Measurements from ENCODE around the gene KATNBL1. TPM values are rescaled to one million over a fixed set of nuclear protein-coding genes. Genes with fewer than 3 reads are reported as not detected.
"Not testable (repeated sequence)": the region's sequence is repeated elsewhere in the genome, so short reads cannot be mapped to it uniquely, and the experiment has no call there.

Gene KATNBL1
- total RNA-seq, 2 experiments from 2014 or later = 36.2 to 37.0 TPM

DNA sequence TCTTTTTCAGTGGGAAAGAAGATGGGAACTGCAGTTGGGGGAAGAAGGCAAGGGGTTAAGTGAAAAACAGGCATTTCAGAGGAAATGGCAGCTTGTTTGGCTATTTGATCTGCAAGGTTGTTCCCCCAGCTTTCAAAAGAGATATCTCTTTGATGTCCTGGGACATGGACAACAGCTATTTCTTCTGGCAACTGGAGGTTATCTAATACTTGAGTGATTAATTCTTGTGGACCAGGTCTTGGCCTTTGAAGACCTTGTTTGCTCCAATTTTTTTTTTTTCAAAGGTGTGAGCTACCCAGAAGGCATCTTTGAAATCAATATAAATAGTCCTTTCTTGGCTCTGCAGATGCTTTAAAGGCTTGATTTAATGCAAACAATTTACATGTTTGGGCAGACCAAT is 51.5 kb downstream of the KATNBL1 start:
- H3K4me3 Mint-ChIP-seq = no peak overlapping the region
- no peaks in the 10 kb centered on the region for H3K4me1 Mint-ChIP-seq
- DNase-seq = no peak
- no peaks in the 10 kb centered on the region for H3K27me3 Mint-ChIP-seq
- peaks cover 93% of the 10 kb centered on the region for H3K36me3 Mint-ChIP-seq
- H3K9me3 Mint-ChIP-seq = peaks cover 42% of the 10 kb centered on the region
- no peak overlapping the region for H3K27ac Mint-ChIP-seq

DNA sequence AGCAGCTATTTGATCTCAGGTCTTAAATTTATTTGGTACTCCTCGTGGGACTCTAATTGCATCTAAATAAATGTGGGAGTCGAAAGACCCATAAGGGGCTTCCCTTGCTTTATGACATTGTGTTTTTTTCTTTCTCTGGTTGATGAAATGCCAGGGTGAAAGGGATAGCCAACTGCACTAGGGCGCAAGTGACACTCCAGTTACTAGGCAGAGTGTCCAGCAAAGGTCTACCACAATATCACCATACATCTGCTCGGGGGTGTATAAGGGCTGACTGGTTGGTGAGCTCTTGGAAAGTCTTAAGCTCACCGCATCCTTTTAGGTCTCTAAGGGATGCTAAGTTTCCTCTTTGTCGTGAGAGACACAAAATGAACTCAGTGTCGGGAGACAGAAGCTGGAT is 54.0 kb downstream of the KATNBL1 start:
- no peak overlapping the region for H3K4me3 Mint-ChIP-seq
- H3K27me3 Mint-ChIP-seq = no peaks in the 10 kb centered on the region
- no peak overlapping the region for H3K27ac Mint-ChIP-seq
- H3K36me3 Mint-ChIP-seq = peaks cover 80% of the 10 kb centered on the region
- H3K4me1 Mint-ChIP-seq = no peaks in the 10 kb centered on the region
- H3K9me3 Mint-ChIP-seq = peaks cover 30% of the 10 kb centered on the region
- no peak for DNase-seq

DNA sequence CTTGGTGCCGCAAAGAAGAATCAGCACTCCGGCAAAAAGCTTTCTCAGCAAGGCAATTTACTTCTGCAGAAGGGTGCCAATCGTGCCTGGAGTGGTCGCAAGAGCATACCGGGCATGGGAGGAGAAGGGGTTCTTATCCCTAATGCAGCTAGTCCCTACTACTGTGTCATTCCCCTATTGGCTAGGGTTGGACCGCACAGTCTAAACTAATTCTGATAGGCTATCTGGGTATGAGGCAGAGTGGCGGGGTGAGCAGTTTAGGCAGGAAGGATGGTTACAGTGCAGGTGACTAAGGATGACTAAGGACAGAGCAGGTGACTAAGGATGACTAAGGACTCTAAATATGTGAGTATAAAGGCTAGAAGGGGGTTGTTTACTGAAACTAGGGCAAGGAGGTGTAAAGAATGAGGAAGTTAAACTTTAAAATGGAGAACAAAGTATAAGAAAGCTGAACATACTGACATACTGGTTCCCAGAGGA is 55.1 kb downstream of the KATNBL1 start:
- DNase-seq = no peak
- no peak overlapping the region for H3K27ac Mint-ChIP-seq
- H3K4me3 Mint-ChIP-seq = no peak overlapping the region
- H3K36me3 Mint-ChIP-seq = peaks cover 69% of the 10 kb centered on the region
- H3K9me3 Mint-ChIP-seq = peaks cover 23% of the 10 kb centered on the region
- H3K27me3 Mint-ChIP-seq = no peaks in the 10 kb centered on the region
- H3K4me1 Mint-ChIP-seq = no peaks in the 10 kb centered on the region

DNA sequence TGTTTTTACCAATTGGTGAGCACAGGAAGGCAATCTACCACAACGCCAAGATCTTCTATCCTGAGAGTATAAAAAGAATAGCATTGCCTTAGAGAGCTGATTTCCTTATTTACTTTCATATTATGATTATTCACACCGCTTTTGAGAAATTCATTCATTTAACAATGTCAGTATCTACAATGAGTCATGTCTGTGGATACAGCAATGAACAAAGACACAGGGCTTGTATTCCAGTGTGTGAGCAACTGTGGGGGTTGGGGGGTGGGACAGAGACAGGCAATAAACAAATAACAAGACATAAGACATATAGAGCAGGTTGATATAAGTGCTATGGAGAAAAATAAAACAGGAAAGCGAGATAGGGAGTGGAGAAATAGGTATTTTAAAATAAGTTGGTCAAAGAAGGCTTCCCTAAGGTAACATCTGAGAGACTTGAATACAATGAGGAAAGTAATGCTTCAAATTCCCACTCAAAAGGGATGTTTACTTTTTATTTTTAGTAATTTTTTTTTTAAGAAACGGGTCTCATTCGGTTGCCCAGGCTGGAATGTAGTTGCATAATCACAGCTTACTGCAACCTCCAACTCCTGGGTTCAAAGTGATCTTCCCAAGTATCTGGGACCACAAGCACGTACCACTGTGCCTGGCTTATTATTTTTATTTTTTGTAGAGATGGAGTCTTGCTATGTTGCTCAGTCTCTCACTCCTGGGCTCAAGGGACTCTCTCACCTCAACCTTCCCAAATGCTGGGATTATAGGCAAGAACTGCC is 62.3 kb downstream of the KATNBL1 start:
- no peak for DNase-seq
- Mint-ChIP-seq H3K4me3 (no peak overlapping the region), H3K27ac (no peak overlapping the region), H3K4me1 (no peaks in the 10 kb centered on the region), H3K36me3 (peaks cover 21% of the 10 kb centered on the region), H3K9me3 (no peaks in the 10 kb centered on the region), H3K27me3 (no peaks in the 10 kb centered on the region)

DNA sequence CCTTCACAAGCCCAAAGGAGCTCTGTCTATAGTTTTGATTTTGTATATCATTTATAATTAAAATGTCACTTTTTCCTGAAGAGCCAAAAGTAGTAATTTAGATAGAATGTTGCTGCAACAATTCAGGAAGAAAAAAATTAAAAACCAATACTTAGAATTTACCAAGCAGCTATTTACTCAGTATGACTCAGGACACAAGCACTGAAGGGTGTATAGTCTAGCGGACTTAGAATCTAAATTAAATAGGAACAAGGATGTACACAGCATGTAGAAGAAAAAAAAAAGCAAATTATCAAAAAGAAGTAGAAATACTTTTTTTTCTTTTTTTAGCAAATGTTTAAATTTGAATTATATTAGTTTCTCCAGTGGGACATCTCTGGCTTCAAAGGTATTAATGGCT is 76.4 kb downstream of the KATNBL1 start:
- H3K4me3 Mint-ChIP-seq = no peak overlapping the region
- peaks cover 6% of the 10 kb centered on the region for H3K36me3 Mint-ChIP-seq
- no peak overlapping the region for H3K27ac Mint-ChIP-seq
- no peaks in the 10 kb centered on the region for H3K27me3 Mint-ChIP-seq
- DNase-seq = no peak
- no peaks in the 10 kb centered on the region for H3K9me3 Mint-ChIP-seq
- H3K4me1 Mint-ChIP-seq = no peaks in the 10 kb centered on the region

DNA sequence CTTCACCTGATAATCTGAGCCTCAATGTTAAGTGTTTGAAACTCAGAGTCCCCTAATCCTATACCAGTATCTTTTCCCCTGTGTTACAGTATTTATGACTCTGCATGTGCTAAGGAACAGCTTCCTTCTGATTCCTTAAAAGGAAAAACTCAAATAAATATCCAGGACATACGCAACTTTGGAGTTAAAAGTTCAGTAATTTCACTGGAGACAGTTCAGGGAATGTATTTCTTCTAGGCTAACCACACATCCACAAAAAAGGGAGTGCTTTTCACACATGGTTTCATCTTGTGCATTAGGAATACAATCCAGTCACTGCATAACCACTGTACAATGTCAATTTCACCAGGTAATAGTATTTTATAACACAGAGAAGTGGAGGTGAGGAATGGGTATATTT is 77.0 kb downstream of the KATNBL1 start:
- DNase-seq = no peak
- no peaks in the 10 kb centered on the region for H3K27me3 Mint-ChIP-seq
- no peaks in the 10 kb centered on the region for H3K9me3 Mint-ChIP-seq
- H3K27ac Mint-ChIP-seq = no peak overlapping the region
- H3K4me3 Mint-ChIP-seq = no peak overlapping the region
- H3K4me1 Mint-ChIP-seq = no peaks in the 10 kb centered on the region
- peaks cover 2% of the 10 kb centered on the region for H3K36me3 Mint-ChIP-seq

DNA sequence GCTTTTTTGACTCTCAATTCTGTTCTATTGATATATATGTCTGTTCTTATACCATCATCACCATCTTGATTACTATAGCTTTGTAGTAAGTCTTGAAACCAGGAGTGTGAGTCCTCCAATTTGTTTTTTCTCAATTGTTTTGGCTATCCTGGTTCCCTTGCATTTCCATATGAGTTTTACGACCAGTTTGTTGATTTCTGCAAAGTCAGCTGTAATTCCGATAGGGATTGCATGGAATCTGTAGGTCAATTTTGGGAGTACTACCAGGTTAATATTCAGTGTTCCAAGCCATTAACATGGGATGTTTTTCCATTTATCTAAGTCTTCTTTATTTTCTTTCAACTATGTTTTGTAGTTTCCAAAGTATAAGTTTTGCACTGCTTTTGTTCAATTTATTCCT is 81.0 kb downstream of the KATNBL1 start:
- no peak overlapping the region for H3K27ac Mint-ChIP-seq
- H3K9me3 Mint-ChIP-seq = no peaks in the 10 kb centered on the region
- no peak overlapping the region for H3K4me3 Mint-ChIP-seq
- H3K27me3 Mint-ChIP-seq = no peaks in the 10 kb centered on the region
- H3K36me3 Mint-ChIP-seq = no peaks in the 10 kb centered on the region
- DNase-seq = no peak
- no peaks in the 10 kb centered on the region for H3K4me1 Mint-ChIP-seq

DNA sequence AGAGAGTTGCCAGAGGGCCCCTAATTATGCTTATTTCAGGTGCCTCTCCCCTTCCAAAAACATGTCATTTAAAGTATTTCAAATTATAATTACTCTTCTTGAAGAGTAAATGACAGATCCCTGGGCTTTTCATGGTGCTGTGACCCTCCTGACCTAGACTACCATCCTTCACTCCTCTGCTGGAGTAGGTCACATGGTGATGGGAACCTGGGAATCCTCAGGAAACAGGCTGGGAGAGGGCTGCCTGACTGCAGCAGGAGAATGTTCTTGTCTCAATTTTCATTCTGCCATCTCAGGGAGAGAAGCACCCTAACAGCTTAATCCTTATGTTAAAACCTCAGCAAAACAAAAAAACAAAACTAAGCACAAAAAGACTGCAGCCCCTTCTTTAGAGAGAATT is 83.4 kb downstream of the KATNBL1 start:
- no peak for DNase-seq
- Mint-ChIP-seq H3K4me3 (no peak overlapping the region), H3K27ac (no peak overlapping the region), H3K36me3 (no peaks in the 10 kb centered on the region), H3K27me3 (peaks cover 1% of the 10 kb centered on the region), H3K9me3 (no peaks in the 10 kb centered on the region), H3K4me1 (no peaks in the 10 kb centered on the region)

DNA sequence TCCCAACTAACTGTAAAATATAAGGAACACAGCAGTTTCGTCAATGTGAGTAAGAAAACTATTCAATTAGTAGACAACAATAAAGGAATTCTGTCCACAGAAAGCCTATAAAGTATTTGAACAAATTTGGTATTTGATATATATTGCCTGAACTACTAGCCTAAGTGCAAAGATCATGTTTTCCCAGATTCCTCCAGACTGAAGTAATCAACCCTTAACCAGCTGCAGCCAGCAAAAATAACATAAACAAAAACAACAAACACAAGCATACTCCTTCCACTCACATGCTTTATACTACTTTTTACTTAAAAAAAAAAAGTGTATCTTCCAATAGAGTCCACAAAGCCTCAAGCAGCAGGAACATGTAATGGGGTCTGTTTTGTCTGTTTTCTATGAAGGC is 84.0 kb downstream of the KATNBL1 start:
- H3K36me3 Mint-ChIP-seq = no peaks in the 10 kb centered on the region
- H3K27ac Mint-ChIP-seq = no peak overlapping the region
- H3K27me3 Mint-ChIP-seq = peaks cover 7% of the 10 kb centered on the region
- no peak overlapping the region for H3K4me3 Mint-ChIP-seq
- H3K9me3 Mint-ChIP-seq = no peaks in the 10 kb centered on the region
- DNase-seq = no peak
- no peaks in the 10 kb centered on the region for H3K4me1 Mint-ChIP-seq

DNA sequence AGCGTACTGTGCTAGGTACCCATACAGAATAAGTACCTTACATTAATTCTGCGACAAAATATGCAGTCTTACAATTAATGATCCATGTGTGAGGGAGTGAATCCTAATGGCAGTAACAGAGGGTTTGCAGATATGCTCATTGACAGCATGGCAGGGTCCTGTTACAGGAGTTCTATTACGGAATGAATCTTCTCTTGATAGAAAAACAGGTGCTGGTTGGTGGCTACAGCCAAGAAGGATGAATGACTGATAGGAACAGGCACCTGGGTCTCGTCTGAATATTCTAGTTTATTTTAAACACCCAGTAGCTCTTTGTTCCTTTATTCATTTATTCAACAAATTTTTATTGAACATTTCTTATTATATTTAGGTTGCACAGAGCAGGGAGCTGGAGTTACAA is 85.2 kb downstream of the KATNBL1 start:
- Mint-ChIP-seq H3K27me3 (peaks cover 12% of the 10 kb centered on the region), H3K9me3 (no peaks in the 10 kb centered on the region), H3K4me1 (no peaks in the 10 kb centered on the region), H3K27ac (no peak overlapping the region), H3K36me3 (no peaks in the 10 kb centered on the region), H3K4me3 (no peak overlapping the region)
- no peak for DNase-seq

DNA sequence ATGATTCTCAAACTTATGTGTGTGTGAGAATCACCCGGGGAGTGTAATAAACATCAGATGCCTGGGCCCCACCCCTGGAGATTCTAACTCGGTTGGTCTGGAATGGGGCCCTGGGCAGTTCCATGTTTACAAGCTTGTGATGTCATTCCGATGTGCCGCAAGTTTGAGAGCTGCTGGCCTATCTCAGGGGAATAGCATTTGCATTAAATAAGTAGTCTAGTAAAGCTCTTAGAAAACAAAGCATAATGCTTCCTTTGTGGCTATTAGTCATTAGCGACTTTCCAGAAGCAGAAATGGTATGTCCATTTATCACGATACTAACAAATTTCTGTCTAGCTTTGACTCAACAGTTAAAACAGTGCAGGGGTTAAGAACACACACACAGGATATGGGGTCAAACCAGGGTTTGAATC is 87.1 kb downstream of the KATNBL1 start:
- DNase-seq = no peak
- no peak overlapping the region for H3K27ac Mint-ChIP-seq
- no peaks in the 10 kb centered on the region for H3K36me3 Mint-ChIP-seq
- no peak overlapping the region for H3K4me3 Mint-ChIP-seq
- no peaks in the 10 kb centered on the region for H3K9me3 Mint-ChIP-seq
- peaks cover 18% of the 10 kb centered on the region for H3K27me3 Mint-ChIP-seq
- H3K4me1 Mint-ChIP-seq = no peaks in the 10 kb centered on the region

DNA sequence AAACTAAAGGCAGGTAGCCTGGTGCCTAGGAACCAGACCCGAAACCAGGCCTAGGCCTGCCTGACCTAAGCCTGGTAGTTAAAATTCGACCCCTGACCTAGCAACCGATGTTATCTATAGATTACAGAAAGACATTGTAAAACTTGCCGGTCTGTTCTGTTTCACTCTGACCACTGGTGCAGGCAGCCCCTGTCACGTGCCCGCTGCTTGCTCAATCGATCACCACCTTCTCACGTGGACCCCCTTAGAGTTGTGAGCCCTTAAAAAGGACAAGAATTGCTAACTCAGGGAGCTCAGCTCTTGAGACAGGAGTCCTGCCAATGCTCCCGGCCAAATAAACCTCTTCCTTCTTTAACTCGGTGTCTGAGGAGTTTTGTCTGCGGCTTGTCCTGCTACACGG is 88.1 kb downstream of the KATNBL1 start:
- H3K4me3 Mint-ChIP-seq = not testable (repeated sequence)

DNA sequence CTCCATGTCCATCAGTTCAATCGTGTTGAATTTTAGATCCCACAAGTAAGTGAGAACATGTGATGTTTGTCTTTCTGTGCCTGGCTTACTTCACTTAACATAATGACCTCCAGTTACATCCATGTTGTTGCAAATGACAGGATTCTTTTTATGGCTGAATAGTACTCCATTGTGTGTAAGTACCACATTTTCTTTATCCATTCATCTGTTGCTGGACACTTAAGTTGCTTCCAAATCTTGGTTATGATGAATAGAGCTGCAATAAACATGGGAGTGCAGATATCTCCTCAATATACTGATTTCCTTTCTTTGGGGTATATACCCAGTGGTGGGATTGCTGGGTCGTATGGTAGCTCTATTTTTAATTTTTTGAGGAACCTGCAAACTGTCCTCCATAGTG is 89.5 kb downstream of the KATNBL1 start:
- H3K4me1 Mint-ChIP-seq, H3K36me3 Mint-ChIP-seq, H3K4me3 Mint-ChIP-seq, DNase-seq, H3K27ac Mint-ChIP-seq, H3K9me3 Mint-ChIP-seq: not testable (repeated sequence)
- peaks cover 30% of the 10 kb centered on the region for H3K27me3 Mint-ChIP-seq

More for the DNA sequence above, 88.1 kb downstream of the KATNBL1 start:
- H3K9me3 Mint-ChIP-seq, H3K4me1 Mint-ChIP-seq, H3K36me3 Mint-ChIP-seq, DNase-seq, H3K27ac Mint-ChIP-seq: not testable (repeated sequence)
- H3K27me3 Mint-ChIP-seq = peaks cover 28% of the 10 kb centered on the region

DNA sequence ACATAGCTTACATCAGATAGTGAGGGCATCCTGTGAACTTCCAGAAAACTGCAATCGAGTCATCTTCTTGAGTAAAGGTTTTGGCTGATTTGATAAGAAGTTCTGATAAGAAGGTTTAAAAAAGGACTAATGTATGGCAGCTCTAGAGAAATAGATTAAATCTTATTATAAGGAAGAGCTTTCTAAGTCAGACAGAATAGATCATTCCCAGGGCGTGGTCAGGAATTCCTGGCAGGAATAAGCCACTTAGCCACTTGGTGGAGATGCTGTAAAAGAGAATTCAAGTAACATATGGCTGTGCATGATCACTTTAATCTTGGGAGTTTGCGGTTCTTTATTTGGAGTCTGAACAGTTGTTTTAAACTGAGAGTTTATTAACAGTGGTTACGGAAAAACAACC is 90.6 kb downstream of the KATNBL1 start:
- H3K4me3 Mint-ChIP-seq = no peak overlapping the region
- DNase-seq = no peak
- H3K9me3 Mint-ChIP-seq = no peaks in the 10 kb centered on the region
- no peak overlapping the region for H3K27ac Mint-ChIP-seq
- H3K27me3 Mint-ChIP-seq = peaks cover 31% of the 10 kb centered on the region
- no peaks in the 10 kb centered on the region for H3K36me3 Mint-ChIP-seq
- H3K4me1 Mint-ChIP-seq = no peaks in the 10 kb centered on the region

DNA sequence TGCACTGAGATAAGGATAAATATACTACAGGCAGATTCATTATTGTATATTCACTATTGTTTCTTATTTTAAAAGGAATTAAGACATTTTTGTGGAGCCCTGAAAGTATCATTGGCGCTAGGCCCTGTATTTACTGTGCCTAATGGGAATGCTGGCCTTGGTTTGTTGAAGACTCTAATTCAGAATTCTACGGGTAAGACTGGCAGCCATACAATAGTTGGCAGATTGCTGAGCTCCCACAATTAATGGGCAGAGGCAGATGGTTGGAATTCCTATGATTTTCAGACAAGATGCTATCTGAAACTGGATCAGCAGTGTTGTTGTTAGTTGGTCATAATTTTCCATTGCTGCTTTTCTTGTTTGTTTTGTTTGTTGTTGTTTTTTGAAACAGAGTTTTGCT is 93.3 kb downstream of the KATNBL1 start:
- H3K36me3 Mint-ChIP-seq = no peaks in the 10 kb centered on the region
- H3K27ac Mint-ChIP-seq = no peak overlapping the region
- no peak overlapping the region for H3K4me3 Mint-ChIP-seq
- no peaks in the 10 kb centered on the region for H3K9me3 Mint-ChIP-seq
- H3K4me1 Mint-ChIP-seq = no peaks in the 10 kb centered on the region
- no peak for DNase-seq
- H3K27me3 Mint-ChIP-seq = peaks cover 36% of the 10 kb centered on the region

DNA sequence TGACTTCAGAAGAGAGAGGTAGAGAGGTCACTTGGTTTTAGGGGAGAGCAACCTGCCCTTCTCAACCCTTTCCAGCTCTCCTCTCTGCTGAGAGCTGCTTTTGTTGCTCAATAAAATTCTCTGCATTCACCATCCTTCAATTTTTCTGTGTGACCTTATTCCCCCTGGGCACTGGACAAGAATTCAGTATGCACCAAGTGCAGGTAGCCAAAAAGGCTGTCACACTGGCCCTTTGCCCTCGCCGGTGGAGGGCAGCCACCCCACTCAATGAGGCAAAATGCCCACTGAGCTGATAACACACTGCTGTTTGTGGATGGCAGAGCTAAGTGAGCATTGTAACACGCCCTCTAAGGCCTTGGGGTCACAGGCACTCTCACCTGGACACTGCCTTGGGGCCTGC is 95.2 kb downstream of the KATNBL1 start:
- Mint-ChIP-seq H3K9me3 (no peaks in the 10 kb centered on the region), H3K36me3 (no peaks in the 10 kb centered on the region), H3K27me3 (peaks cover 24% of the 10 kb centered on the region), H3K27ac (no peak overlapping the region), H3K4me1 (no peaks in the 10 kb centered on the region), H3K4me3 (no peak overlapping the region)
- no peak for DNase-seq
